Spleen (tissue), 7 donors: ENCODE data around the gene LRRC15.

Experiments used
- POLR2A ChIP-seq, 3 donors: fragments of 450-650 bp; IDR thresholded peaks; one replicate each; pipeline ENCODE4 v1.5.1; 2017; ENCODE audit warnings: antibody characterized with exemption in 3 of 3, mild to moderate bottlenecking in 1 of 3
- TF ChIP-seq, protein P1 (sequence below), 11 experiments: fragments of 200-600 bp in 7 of 11; fragments of 450-650 bp in 4 of 11; sonication (generic) in 4 of 11; IDR thresholded peaks in 8 of 11; conservative IDR thresholded peaks in 3 of 11; 1 replicate in 7 of 11; 2 replicates in 4 of 11; pipeline versions ENCODE4 v1.4.0 to v1.8.0; 2016 to 2021; ENCODE audit warnings: antibody characterized with exemption in 11 of 11, inconsistent platforms in 4 of 11, mild to moderate bottlenecking in 1 of 11
- donor health status: DM: no; HTN: no; CAD: no; lungs with moderate emphysema.
- donor health status: DM: no; HTN: no; CAD: no.
- donor health status: DM: no; HTN: no; CAD: no.

DNA sequence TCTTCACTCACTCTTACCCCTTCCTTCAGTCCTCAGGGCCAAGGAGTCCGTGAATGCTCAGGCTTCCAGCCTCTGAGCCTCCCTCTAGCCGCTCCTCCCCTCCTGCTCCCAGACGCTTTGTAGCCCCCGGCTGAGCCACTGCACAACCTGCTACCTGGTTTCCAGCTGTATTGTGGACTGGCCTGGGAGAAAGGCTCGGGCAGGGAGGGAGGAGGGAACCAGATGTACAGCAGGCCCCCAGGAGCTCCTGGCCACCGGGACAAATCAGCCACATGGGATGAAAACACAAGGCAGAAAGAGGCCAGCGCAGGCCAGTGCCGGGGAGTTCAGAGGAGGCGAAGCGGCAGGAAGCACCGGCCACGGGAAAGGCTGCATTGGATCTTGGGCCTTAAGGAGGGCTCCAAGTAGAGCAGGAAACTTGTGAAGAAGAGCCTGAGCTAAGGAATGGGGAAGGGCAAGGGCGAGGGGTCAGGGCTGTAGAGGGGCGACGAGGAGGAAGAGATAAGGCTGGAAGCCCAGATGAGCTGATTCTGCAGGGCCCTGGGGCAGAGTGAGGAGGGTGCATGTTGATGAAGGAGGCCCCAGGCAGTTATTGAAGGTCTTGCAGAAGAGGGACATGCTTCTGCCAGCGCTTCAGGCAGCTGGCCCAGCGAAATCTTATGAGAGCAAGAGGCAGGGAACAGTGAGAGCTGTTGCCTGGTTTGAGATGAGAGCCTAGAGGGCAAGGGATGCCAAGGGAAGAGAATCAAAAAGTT is 32.8 kb downstream of the LRRC15 start:
- TF ChIP-seq, protein P1, sequence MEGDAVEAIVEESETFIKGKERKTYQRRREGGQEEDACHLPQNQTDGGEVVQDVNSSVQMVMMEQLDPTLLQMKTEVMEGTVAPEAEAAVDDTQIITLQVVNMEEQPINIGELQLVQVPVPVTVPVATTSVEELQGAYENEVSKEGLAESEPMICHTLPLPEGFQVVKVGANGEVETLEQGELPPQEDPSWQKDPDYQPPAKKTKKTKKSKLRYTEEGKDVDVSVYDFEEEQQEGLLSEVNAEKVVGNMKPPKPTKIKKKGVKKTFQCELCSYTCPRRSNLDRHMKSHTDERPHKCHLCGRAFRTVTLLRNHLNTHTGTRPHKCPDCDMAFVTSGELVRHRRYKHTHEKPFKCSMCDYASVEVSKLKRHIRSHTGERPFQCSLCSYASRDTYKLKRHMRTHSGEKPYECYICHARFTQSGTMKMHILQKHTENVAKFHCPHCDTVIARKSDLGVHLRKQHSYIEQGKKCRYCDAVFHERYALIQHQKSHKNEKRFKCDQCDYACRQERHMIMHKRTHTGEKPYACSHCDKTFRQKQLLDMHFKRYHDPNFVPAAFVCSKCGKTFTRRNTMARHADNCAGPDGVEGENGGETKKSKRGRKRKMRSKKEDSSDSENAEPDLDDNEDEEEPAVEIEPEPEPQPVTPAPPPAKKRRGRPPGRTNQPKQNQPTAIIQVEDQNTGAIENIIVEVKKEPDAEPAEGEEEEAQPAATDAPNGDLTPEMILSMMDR (IDR thresholded peaks at IDR 0.05 in 8 of 11, conservative IDR thresholded peaks at IDR 0.05 in 3 of 11) = no peak
- no peak for TF ChIP-seq POLR2A (IDR thresholded peaks at IDR 0.05)
